GM18505 (cell line): ENCODE data around the gene USH1C.

ENCODE experiments used
- ATAC-seq: cut with Tn5 transposase; IDR thresholded peaks from one replicate; pipeline ENCODE4 v1.9.1; 2021; ENCODE audit not compliant: unreplicated experiment
- POLR2A ChIP-seq: IDR thresholded peaks from 4 replicates; pipeline ENCODE4 v1.6.1; 2011; ENCODE audit warnings: borderline replicate concordance; ENCODE audit not compliant: insufficient read depth, insufficient read length; ENCODE audit errors: extremely low read depth

USH1C gene

DNA sequence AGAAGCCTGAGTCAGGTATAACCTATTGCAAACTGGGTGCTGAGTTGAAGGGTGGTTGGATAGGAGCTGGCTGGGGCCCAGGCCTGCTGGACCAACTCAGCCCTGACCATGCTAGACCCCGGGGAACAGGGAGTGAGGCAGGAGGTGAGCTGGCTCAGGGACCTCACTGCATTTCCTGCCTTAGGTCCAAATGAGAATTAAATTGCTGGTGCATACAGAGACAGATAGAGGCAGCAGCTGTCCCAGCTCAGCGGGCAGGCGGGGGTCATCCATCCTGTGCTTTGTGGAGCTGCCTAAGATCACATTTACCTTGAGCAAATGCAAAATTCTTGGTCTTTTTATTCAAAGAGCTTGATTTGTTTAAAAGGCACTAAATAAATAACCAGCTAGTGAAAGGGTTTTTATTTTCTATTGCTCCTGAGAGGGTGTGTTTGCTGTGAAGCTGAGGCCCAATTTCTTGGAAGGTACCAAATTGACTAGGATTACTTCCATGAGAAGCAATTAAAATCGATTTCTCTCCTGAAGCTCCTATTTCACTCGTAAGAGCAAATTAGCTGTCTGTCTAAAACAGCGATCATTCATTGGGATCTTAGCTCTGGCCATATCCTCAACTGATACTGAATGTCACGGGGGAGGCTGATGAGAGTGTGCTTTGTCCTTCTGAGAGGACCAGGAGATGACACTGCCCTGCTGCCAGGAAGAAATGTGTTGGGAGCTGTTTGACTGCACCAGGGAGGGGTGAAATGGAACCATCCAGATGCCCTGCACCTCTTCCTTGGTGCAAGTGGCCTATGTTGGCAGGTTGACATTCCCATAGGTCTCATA lies 24.9 kb downstream of the USH1C start:
- ATAC-seq: no peak
- no peak for TF ChIP-seq POLR2A

GRCh38 chr11:17518366-17518765 lies 25.9 kb downstream of the USH1C start:
- ATAC-seq: no peak
- TF ChIP-seq POLR2A: no peak

DNA sequence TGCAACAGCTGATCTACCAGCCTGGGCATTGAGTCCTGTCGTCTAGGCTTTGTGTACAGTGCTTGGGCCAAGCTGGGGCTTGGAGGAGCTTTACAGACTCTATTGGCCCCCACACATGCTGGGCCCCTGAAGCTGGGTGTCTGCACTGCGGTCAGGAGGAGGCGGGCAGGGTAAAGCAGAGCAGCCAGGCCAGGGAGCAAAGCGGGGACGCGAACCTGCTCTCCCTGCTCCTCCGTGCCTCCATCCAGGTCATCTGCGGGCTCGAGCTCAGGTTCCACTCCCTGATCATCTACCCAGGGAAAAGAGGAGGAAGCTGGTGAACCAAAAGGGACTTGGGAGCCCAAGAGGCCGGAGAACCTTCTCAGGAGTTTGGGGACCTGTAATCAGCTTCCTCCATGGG lies 27.0 kb downstream of the USH1C start:
- ATAC-seq: no peak
- TF ChIP-seq POLR2A: no peak

DNA sequence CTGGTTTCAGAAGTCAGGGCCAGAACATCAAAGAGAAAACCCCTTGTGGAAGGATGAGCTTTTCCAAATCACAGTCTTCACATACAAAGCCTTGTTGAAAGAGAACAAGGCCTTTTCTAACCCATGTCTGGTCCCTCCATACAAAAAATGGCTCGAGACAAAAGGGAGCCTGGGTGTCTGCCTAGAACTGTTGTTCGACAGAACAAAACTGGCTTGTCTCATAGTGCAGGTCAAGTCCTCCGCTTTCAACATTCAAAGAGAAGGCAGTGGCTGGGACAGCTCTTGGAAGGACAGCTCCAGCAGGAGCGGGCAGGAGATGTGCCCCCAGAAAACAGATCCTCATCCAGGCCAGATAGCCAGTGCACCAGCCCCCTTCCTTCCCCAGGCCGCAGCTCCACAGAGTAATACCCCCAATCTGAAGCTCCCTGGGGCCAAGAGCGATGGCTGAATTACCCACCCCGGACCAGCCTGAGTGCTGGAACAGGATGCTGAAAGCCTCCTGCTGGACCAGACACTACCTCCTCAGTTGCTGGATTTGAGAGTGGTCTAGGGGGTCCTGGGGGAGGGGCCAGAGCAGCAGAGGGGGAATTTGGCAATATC lies 27.6 kb downstream of the USH1C start:
- TF ChIP-seq POLR2A: no peak
- ATAC-seq: no peak

DNA sequence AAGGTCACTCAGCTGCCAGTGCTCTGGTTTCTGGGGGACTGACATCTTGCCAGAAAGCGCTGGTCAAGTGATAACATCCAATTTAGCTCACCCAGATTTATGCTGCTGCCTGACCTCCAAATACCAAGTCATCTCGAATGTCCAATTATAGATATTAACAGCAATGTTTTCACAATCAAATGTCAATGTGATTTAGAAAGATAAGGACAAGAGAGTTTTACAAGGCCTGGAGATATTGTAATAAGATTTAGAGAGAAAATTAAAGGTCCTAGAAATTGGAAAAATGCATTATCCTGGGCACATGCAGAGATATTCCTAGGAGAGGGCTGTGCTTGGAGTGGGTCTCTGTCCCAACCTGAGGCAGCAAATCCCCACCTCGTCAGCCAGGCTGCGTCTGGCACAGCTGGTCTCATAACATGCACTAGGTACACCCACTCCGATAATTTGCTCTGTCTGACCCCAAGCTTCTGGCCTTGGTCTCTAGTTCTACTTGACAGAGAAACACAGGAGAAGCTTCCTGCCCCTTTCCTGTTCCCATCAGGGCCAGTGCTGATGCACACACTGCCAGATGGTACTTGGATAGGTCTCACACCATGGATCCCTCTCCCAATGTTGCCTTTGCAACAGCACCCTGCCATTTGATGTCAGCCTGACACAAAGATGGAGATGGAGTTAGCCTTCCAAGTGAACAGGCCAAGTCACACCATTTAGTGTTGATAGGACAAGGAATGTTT lies 28.6 kb downstream of the USH1C start:
- no peak for ATAC-seq
- no peak for TF ChIP-seq POLR2A

- no peak for ATAC-seq
- TF ChIP-seq POLR2A: no peak
Measured at GRCh38 chr11:17514476-17514875, 29.7 kb downstream of the USH1C start.

DNA sequence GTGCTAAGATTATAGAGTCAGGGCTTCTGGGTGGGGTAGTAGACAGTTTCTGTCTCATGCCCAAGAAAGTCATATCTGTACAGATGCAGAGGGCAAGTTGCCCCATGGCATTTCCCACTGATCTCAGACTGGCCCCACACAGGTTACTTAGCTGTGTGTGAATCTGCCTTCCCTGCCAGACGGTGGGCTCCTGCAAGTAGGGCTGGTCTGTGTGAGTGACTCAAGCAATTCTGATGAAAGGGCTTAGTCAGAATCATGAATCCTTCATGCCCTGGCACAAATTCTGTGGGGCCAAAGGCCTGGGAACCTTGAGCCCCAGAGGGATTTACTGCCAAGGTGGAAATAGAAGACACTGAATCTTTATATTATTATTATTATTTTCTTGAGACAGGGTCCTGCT lies 30.4 kb downstream of the USH1C start:
- TF ChIP-seq POLR2A: no peak
- ATAC-seq: no peak

DNA sequence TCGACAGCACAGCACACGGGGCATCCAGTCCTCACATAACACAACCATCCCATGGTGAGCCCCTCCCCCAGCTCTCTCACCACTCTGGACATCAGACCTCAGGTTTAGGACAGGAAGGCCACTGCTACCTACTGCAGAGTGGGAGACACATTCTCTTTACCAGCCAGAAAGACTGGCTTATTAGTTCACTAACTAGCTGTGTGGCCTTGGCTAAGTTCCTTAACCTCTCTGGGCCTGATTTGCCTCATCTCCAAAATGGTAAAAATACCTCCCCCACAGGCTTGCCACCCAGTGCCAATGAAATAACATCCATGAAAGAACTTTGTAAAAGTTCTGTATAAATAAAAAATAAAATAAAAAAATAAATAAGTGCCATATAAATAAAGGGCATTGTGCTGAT lies 32.1 kb downstream of the USH1C start:
- no peak for TF ChIP-seq POLR2A
- ATAC-seq: no peak

DNA sequence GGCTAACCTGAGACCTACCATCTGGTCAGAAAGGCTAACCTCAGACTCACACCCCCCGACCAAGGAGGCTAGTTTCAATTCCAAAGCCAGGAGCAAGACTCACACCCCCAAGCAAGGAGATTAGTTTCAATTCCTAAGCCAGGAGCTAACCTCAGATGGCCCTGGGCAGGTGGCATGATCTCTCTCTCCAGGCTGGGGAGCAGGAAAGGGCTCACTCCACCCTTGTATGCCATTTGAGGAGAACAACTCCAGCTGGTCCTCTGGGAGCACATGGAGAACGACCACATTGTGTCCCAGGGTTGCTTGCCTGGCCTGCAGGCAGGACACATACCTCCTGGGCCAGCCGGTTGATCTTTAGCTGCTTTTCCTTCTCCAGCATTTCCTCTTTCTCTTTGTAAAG lies 32.6 kb downstream of the USH1C start:
- ATAC-seq: no peak
- no peak for TF ChIP-seq POLR2A

DNA sequence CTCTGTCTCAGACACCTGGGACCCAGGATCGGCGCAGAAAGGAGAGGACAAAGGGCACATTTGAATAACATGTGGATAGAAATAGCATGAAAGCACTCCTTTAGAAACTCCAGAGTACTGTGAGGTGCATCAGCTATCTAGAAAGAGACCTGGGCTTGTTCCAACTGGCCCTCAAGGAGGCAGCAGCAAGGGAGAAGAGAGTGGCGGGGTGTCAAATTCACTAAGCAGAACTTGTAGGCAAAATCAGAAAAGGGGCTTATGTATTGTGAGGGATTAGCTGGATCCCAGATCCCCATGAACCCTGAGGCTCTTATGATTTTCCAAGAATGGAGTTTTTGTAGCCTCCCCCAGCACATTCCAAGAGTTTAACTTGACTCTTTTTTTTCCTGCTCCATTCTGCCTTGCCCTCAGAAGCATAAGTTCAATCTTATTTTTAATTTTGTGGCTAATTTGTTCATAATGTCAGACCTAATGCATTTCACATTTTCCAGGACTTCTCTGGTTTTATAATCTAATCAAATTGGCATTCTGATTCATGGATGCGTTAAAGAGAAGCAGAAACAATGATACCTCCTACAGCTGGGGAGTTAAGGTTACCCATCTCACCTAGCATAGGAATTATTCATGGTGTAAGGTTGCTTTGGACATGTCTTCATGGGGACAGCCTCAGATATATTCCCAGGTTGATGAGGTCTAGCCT lies 33.6 kb downstream of the USH1C start:
- TF ChIP-seq POLR2A: no peak

GRCh38 chr11:17508791-17509190 lies 35.4 kb downstream of the USH1C start:
- no peak for TF ChIP-seq POLR2A
- no peak for ATAC-seq

More for the DNA sequence above, 33.6 kb downstream of the USH1C start:
- ATAC-seq: no peak

DNA sequence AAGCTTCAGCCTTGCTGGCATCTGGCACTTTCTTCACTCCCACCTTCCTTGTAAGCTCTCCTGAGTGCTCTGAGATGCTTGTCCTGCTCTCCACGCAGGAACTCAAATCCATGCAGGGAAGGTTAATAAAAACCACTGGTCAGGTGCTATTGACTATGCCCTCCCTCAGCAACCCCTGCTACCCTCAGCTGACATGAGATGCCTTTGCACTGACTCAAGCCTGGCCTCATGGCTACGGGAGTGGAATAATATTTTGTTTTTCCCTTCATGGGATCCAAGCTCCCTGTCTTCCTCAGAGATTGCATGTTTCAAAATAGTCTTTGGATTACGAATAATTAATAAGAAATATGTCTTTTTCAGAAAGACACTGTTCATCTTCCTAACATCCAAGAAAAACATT lies 35.9 kb downstream of the USH1C start:
- ATAC-seq: no peak
- no peak for TF ChIP-seq POLR2A

GRCh38 chr11:17507773-17508172 lies 36.4 kb downstream of the USH1C start:
- TF ChIP-seq POLR2A: no peak
- no peak for ATAC-seq
